Forelimb muscle (tissue), 1 donor: Measurements from ENCODE around the gene PACSIN1. TPM values are rescaled to one million over a fixed set of nuclear protein-coding genes. Genes with fewer than 3 reads are reported as not detected.
A peak's percentile ranks its signal among the peaks of the same experiment; 100 is the strongest.

Experiments
- DNase-seq: peaks from one replicate; pipeline ENCODE4 v3.0.0-alpha.2; 2013; ENCODE audit warnings: low read depth
- polyA plus RNA-seq: library from polyadenylated mRNA; unstranded; fragments of 120-200 nt; gene quantifications from one replicate; pipeline ENCODE4 v1.2.1, GENCODE V29; 2013; ENCODE audit not compliant: insufficient read length

The PACSIN1 gene
- 1.1 TPM for polyA plus RNA-seq

GRCh38 chr6:34465531-34466241 is at the start of gene PACSIN1:
Gene PACSIN1 (plus strand): TSS chr6:34466076. CDS start chr6:34526306, 60,230 bp downstream.
- DNase-seq, result no peak

GRCh38 chr6:34416877-34417371 is 49.0 kb upstream of the PACSIN1 start:
- DNase-seq, result no peak

GRCh38 chr6:34418367-34418766 is 47.5 kb upstream of the PACSIN1 start:
- DNase-seq, result no peak

- DNase-seq, result no peak
These were observed 42.6 kb upstream of the PACSIN1 start for GRCh38 chr6:34423254-34423653.

- no peak for DNase-seq
These were observed 41.4 kb upstream of the PACSIN1 start for GRCh38 chr6:34424200-34425131.

- DNase-seq, result no peak
These were observed 40.8 kb upstream of the PACSIN1 start for GRCh38 chr6:34425132-34425497.

- peak; percentile 72 for DNase-seq
These were observed 40.1 kb upstream of the PACSIN1 start, which contains the start of gene RPS10 for GRCh38 chr6:34425498-34426410. Gene RPS10 (minus strand): TSS chr6:34426069. CDS start chr6:34425221, 848 bp downstream.

GRCh38 chr6:34435916-34436315 is 30.0 kb upstream of the PACSIN1 start:
- DNase-seq, result no peak

GRCh38 chr6:34436803-34437643 is 28.9 kb upstream of the PACSIN1 start:
- DNase-seq, result no peak

GRCh38 chr6:34437644-34437970 is 28.3 kb upstream of the PACSIN1 start:
- no peak for DNase-seq

GRCh38 chr6:34438705-34439104 is 27.2 kb upstream of the PACSIN1 start:
- no peak for DNase-seq

- no peak for DNase-seq
These were observed 26.4 kb upstream of the PACSIN1 start for GRCh38 chr6:34439442-34439841.

- DNase-seq, result no peak
These were observed 24.4 kb upstream of the PACSIN1 start for GRCh38 chr6:34441526-34441925.

GRCh38 chr6:34445313-34445860 is 20.5 kb upstream of the PACSIN1 start:
- DNase-seq, result no peak

- no peak for DNase-seq
These were observed 18.5 kb upstream of the PACSIN1 start for GRCh38 chr6:34447386-34447785.

GRCh38 chr6:34447910-34448309 is 18.0 kb upstream of the PACSIN1 start:
- no peak for DNase-seq

GRCh38 chr6:34451192-34451591 is 14.7 kb upstream of the PACSIN1 start:
- no peak for DNase-seq

- no peak for DNase-seq
These were observed 10.0 kb upstream of the PACSIN1 start for GRCh38 chr6:34455831-34456230.

- DNase-seq, result no peak
These were observed 8.5 kb upstream of the PACSIN1 start for GRCh38 chr6:34457382-34457741.
